H1 (cell line): ENCODE data around the gene ZNF513. TPM values are rescaled to one million over a fixed set of nuclear protein-coding genes. Genes with fewer than 3 reads are reported as not detected.

Experiments used
- CTCF ChIA-PET: fragments of 300-600 bp; sonication (Branson Sonifier 250); formaldehyde crosslinking; loops from one replicate; lab custom pipeline; 2021; ENCODE audit not compliant: partially characterized antibody; lab: Charles Lee
- POLR2A ChIA-PET: fragments of 300-600 bp; sonication (Branson Sonifier 250); formaldehyde crosslinking; loops from one replicate; lab custom pipeline; 2021; ENCODE audit warnings: inconsistent platforms; ENCODE audit not compliant: partially characterized antibody; lab: Charles Lee
- DNase-seq, 2 experiments: peaks; one replicate each; pipeline versions ENCODE4 v3.0.0 to v3.0.0-alpha.2; 2010 to 2022; ENCODE audit warnings: low spot score in 2 of 2, low read depth in 1 of 2, mixed read lengths in 1 of 2
- FAIRE-seq: peaks from 2 replicates; lab custom pipeline; 2011; peaks lifted over from hg19 to GRCh38; lab: Jason Lieb, UNC
- H2AFZ ChIP-seq: 2 replicates; pipeline ENCODE4 v1.8.1; 2012; ENCODE audit warnings: low read length, inconsistent platforms
- H2AK5ac ChIP-seq: 2 replicates; pipeline ENCODE4 v1.6.1; 2013; ENCODE audit warnings: low read depth, low read length
- H2BK120ac ChIP-seq: replicated peaks from 2 replicates; pipeline ENCODE3; 2013; ENCODE audit warnings: low read depth, low read length, inconsistent platforms
- H2BK12ac ChIP-seq: 2 replicates; pipeline ENCODE4 v1.6.1; 2013; ENCODE audit warnings: low read depth, low read length
- H2BK15ac ChIP-seq: 2 replicates; pipeline ENCODE4 v1.6.1; 2013; ENCODE audit warnings: low read length
- H2BK20ac ChIP-seq: 2 replicates; pipeline ENCODE4 v1.6.1; 2013; ENCODE audit warnings: low read length
- H2BK5ac ChIP-seq: 2 replicates; pipeline ENCODE4 v1.6.1; 2013; ENCODE audit warnings: low read depth, low read length
- H3K14ac ChIP-seq: 2 replicates; pipeline ENCODE4 v1.6.1; 2013; ENCODE audit warnings: inconsistent platforms; ENCODE audit not compliant: insufficient read length
- H3K18ac ChIP-seq: 2 replicates; pipeline ENCODE4 v1.6.1; 2013; ENCODE audit warnings: low read length; ENCODE audit errors: extremely low read depth
- H3K23ac ChIP-seq: 2 replicates; pipeline ENCODE4 v1.6.1; 2013; ENCODE audit warnings: inconsistent platforms; ENCODE audit not compliant: insufficient read length
- H3K23me2 ChIP-seq: 2 replicates; pipeline ENCODE4 v1.6.1; 2013; ENCODE audit warnings: low read depth, low read length
- H3K27ac ChIP-seq: 2 replicates; pipeline ENCODE4 v1.6.1; 2011; ENCODE audit warnings: low read depth, low read length, inconsistent platforms
- H3K27me3 ChIP-seq, 4 experiments: replicated peaks in 1 of 4; 1 replicate in 1 of 4; 2 replicates in 3 of 4; pipeline versions ENCODE4 v1.6.1 to v1.8.1; 2011 to 2013; ENCODE audit warnings: low read length in 3 of 4, mild to moderate bottlenecking in 3 of 4, inconsistent platforms in 2 of 4, mixed read lengths in 2 of 4, moderate library complexity in 1 of 4; ENCODE audit not compliant: control insufficient read depth in 3 of 4, insufficient read depth in 3 of 4; ENCODE audit errors: extremely low read depth in 1 of 4
- H3K36me3 ChIP-seq, 4 experiments: 2 replicates each; pipeline versions ENCODE4 v1.6.1 to v1.8.1; 2011 to 2013; ENCODE audit warnings: mild to moderate bottlenecking in 4 of 4, low read length in 3 of 4, moderate library complexity in 2 of 4, control low read depth in 1 of 4, inconsistent platforms in 1 of 4; ENCODE audit not compliant: insufficient read depth in 4 of 4, control insufficient read depth in 2 of 4
- H3K4ac ChIP-seq: replicated peaks from 2 replicates; pipeline ENCODE3; 2013; ENCODE audit warnings: low read length, low read depth, mixed read lengths, inconsistent platforms; ENCODE audit not compliant: insufficient read length
- H3K4me1 ChIP-seq, 4 experiments: replicated peaks in 1 of 4; 1 replicate in 1 of 4; 2 replicates in 3 of 4; pipeline versions ENCODE4 v1.6.1 to v1.8.1; 2011 to 2013; ENCODE audit warnings: low read length in 3 of 4, inconsistent platforms in 2 of 4, mixed read lengths in 1 of 4; ENCODE audit not compliant: insufficient read depth in 4 of 4, control insufficient read depth in 3 of 4
- H3K4me2 ChIP-seq, 2 experiments: 2 replicates each; pipeline versions ENCODE4 v1.6.1 to v1.8.1; 2011 to 2013; ENCODE audit warnings: low read depth in 2 of 2, low read length in 2 of 2, control low read depth in 1 of 2, inconsistent platforms in 1 of 2, mild to moderate bottlenecking in 1 of 2; ENCODE audit not compliant: insufficient read depth in 1 of 2
- H3K4me3 ChIP-seq, 4 experiments: fragments of 200-600, 300-600 bp in 1 of 4; sonication (generic), shearing (Covaris generic), sonication (Bioruptor Twin) in 1 of 4; 2 replicates each; pipeline versions ENCODE4 v1.5.1 to v1.8.1; 2011 to 2016; ENCODE audit warnings: low read length in 4 of 4, low read depth in 3 of 4, control low read depth in 2 of 4, inconsistent platforms in 2 of 4, mild to moderate bottlenecking in 2 of 4, mixed read lengths in 1 of 4, moderate library complexity in 1 of 4; ENCODE audit not compliant: insufficient read depth in 2 of 4; ENCODE audit errors: extremely low read depth in 1 of 4
- H3K56ac ChIP-seq: replicated peaks from 2 replicates; pipeline ENCODE3; 2013; ENCODE audit warnings: low read depth, mild to moderate bottlenecking, mixed read lengths, low read length, inconsistent platforms; ENCODE audit not compliant: insufficient read length
- H3K79me1 ChIP-seq: 2 replicates; pipeline ENCODE4 v1.6.1; 2013; ENCODE audit warnings: low read depth, low read length, control low read depth
- H3K79me2 ChIP-seq, 2 experiments: 2 replicates each; pipeline versions ENCODE4 v1.6.1 to v1.8.1; 2012 to 2013; ENCODE audit warnings: low read length in 2 of 2, mild to moderate bottlenecking in 2 of 2, inconsistent platforms in 1 of 2; ENCODE audit not compliant: insufficient read depth in 2 of 2, control insufficient read depth in 1 of 2
- H3K9ac ChIP-seq, 4 experiments: replicated peaks in 1 of 4; 1 replicate in 1 of 4; 2 replicates in 3 of 4; pipeline versions ENCODE4 v1.6.1 to v1.8.1; 2011 to 2013; ENCODE audit warnings: low read depth in 3 of 4, low read length in 3 of 4, control low read depth in 2 of 4, mild to moderate bottlenecking in 2 of 4, moderate library complexity in 2 of 4, inconsistent platforms in 1 of 4; ENCODE audit errors: extremely low read depth in 1 of 4
- H3K9me3 ChIP-seq, 2 experiments: 2 replicates each; pipeline versions ENCODE4 v1.6.1 to v1.8.1; 2012 to 2013; ENCODE audit warnings: mild to moderate bottlenecking in 2 of 2, moderate library complexity in 2 of 2, control low read depth in 1 of 2, inconsistent platforms in 1 of 2, low read depth in 1 of 2, low read length in 1 of 2, mixed read lengths in 1 of 2; ENCODE audit not compliant: insufficient read depth in 2 of 2
- H4K20me1 ChIP-seq, 2 experiments: replicated peaks in 1 of 2; 2 replicates each; pipeline versions ENCODE3 to v1.8.1; 2011 to 2013; ENCODE audit warnings: inconsistent platforms in 2 of 2, low read length in 2 of 2, mild to moderate bottlenecking in 1 of 2; ENCODE audit not compliant: insufficient read depth in 2 of 2, control insufficient read depth in 1 of 2
- H4K5ac ChIP-seq: 2 replicates; pipeline ENCODE4 v1.6.1; 2013; ENCODE audit warnings: low read length, low read depth, mixed read lengths, inconsistent platforms; ENCODE audit not compliant: insufficient read length
- H4K8ac ChIP-seq: 2 replicates; pipeline ENCODE4 v1.8.0; 2013; ENCODE audit warnings: mild to moderate bottlenecking, moderate library complexity, low read length, inconsistent platforms; ENCODE audit not compliant: insufficient read depth; ENCODE audit errors: extremely low read depth
- H4K91ac ChIP-seq: replicated peaks from 2 replicates; pipeline ENCODE3; 2013; ENCODE audit warnings: low read length, mixed read lengths, inconsistent platforms; ENCODE audit not compliant: insufficient read length
- CBX5 ChIP-seq: fragments of 300-800, 300-1000 bp; sonication (generic); IDR thresholded peaks from 2 replicates; pipeline ENCODE4 v1.7.1; 2016; ENCODE audit warnings: antibody characterized with exemption, low read length, low read depth
- CREB1 ChIP-seq: IDR thresholded peaks from 2 replicates; pipeline ENCODE4 v1.6.1; 2012; ENCODE audit warnings: inconsistent platforms
- FOSL1 ChIP-seq: IDR thresholded peaks from 2 replicates; pipeline ENCODE4 v1.6.1; 2011; ENCODE audit warnings: mild to moderate bottlenecking, low read depth, low read length, moderate library complexity; ENCODE audit not compliant: insufficient read depth
- JUND ChIP-seq: IDR thresholded peaks from 2 replicates; pipeline ENCODE4 v1.6.1; 2011; ENCODE audit warnings: mild to moderate bottlenecking, improper control_type of control experiment, low read length
- KDM1A ChIP-seq: fragments of 200-600, 300-600 bp; sonication (generic); IDR thresholded peaks from 2 replicates; pipeline ENCODE4 v1.7.1; 2016; ENCODE audit warnings: mild to moderate bottlenecking, low read length, borderline replicate concordance
- POLR2AphosphoS5 ChIP-seq: IDR thresholded peaks from 2 replicates; pipeline ENCODE4 v1.6.1; 2011; ENCODE audit warnings: low read depth, low read length
- RAD21 ChIP-seq, 2 experiments: IDR thresholded peaks in 1 of 2; conservative IDR thresholded peaks in 1 of 2; 2 replicates each; pipeline ENCODE4 v1.6.1; 2011; ENCODE audit warnings: low read depth in 2 of 2, low read length in 2 of 2, improper control_type of control experiment in 1 of 2, inconsistent platforms in 1 of 2, mild to moderate bottlenecking in 1 of 2, moderate library complexity in 1 of 2
- SP4 ChIP-seq: IDR thresholded peaks from 2 replicates; pipeline ENCODE4 v1.6.1; 2012; ENCODE audit warnings: low read length, inconsistent platforms
- SRF ChIP-seq: IDR thresholded peaks from 2 replicates; pipeline ENCODE4 v1.6.1; 2011; ENCODE audit warnings: mild to moderate bottlenecking, low read depth, low read length, moderate library complexity
- WGBS, 2 experiments: shearing (Covaris generic) in 1 of 2; methylation state at CpG; one replicate each; pipeline versions ENCODE4 v1.1.6 to v1.1.7; 2013 to 2015; ENCODE audit warnings: low lambda C conversion rate in 2 of 2, mixed read lengths in 2 of 2, inconsistent platforms in 1 of 2, low coverage in 1 of 2, missing lambda C conversion rate in 1 of 2; ENCODE audit not compliant: insufficient replicate concordance in 2 of 2, insufficient coverage in 1 of 2, insufficient read length in 1 of 2; ENCODE audit errors: extremely low coverage in 1 of 2, missing lambda C conversion rate in 1 of 2; 5-methylcytosine and 5-hydroxymethylcytosine counted together
- polyA plus RNA-seq, 7 experiments: library from polyadenylated mRNA; depleted of rRNA in 3 of 7; stranded (reverse) in 5 of 7; unstranded in 2 of 7; fragments of >200 nt in 5 of 7; fragments of 200-250 nt in 2 of 7; gene quantifications; 1 replicate in 5 of 7; 2 replicates in 1 of 7; 4 replicates in 1 of 7; pipeline versions ENCODE4 v1.2.1 to v1.2.3, GENCODE V29; 2011 to 2013; ENCODE audit warnings: missing spikeins in 2 of 7, mixed read lengths in 2 of 7
- total RNA-seq: library from RNA; stranded (reverse); fragmentation: NEBNext Ultra II Directional; extraction: Animal tissue kit (Norgen Biotek cat#: 25700); gene quantifications from 2 replicates; pipeline ENCODE4 v1.2.1, GENCODE V29; 2021
- TF ChIP-seq, protein P1 (sequence below): IDR thresholded peaks from 2 replicates; pipeline ENCODE4 v1.6.1; 2012; ENCODE audit warnings: inconsistent platforms

The ZNF513 gene
- total and polyA plus RNA-seq, 2 of the 8 experiments (the other 6 are each of a cell fraction or from before 2014, with no cell fraction given), result 17.3 to 29.5 TPM

DNA sequence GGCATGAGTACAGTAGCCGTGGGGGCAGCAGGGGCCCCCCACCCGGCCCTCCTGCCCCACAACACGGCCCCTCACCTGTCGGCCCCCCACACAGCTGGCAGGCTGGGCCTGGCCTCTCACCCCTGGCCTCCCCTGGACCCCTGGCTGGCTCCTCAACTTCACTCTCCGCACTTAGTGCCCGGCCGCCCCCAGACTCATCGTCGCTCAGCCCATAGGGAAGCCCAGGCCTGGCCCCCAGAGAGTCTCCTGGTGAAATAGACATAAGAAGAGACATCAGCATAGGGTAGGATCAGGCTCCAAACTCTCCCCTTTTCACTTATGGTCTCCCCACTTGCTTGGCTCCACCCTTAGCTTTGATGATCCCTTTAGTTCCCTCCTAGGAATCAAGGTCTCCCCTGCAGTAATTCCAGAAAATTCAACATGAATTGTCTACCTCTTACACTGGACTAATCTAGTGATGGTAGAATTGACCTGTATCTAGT is 1.7 kb downstream of the ZNF513 start:
- Histone ChIP-seq H2BK20ac (no peak overlapping the region), H3K27me3 (no peaks in the 10 kb centered on the region), H3K23me2 (peaks cover 7% of the 10 kb centered on the region), H4K20me1 (peaks cover 4 to 12% of the 10 kb centered on the region in 2 experiments), H3K79me1 (peaks cover 5% of the 10 kb centered on the region; the same call in 1 of the 2 replicates), H4K5ac (no peak overlapping the region), H3K14ac (no peak overlapping the region), H3K23ac (no peak overlapping the region), H3K36me3 (peaks cover 43 to 68% (median 59%) of the 10 kb centered on the region in 4 experiments), H2BK12ac (no peak overlapping the region), H3K4ac (no peak overlapping the region), H2AK5ac (no peak overlapping the region), H3K4me3 (peak overlapping the region in 2 of 4 experiments; percentile 77 to 96; a peak in 3 of 8 replicates)
- ChIA-PET CTCF (interaction anchor here (0.9 to 1.4 kb wide), 7 partner anchors 8 to 67 kb away, joined by 3 to 9 read pairs (median 3); partner anchors contain the start of gene GTF3C2), POLR2A (interaction anchor here (0.8 to 9.5 kb wide), 15 partner anchors 7 to 250 kb away, joined by 3 to 114 read pairs (median 6); partner anchors contain the start of genes CCDC121, EIF2B4, GPN1 and GTF3C2)
- no peak for FAIRE-seq
- TF ChIP-seq JUND (no peak), RAD21 (IDR thresholded peaks at IDR 0.05 in 1 of 2, conservative IDR thresholded peaks at IDR 0.05 in 1 of 2; ENCODE audit: low read depth in 2 of 2, low read length in 2 of 2) (no peak), CREB1 (no peak), SRF (no peak), FOSL1 (no peak), CBX5 (no peak), KDM1A (no peak), SP4 (no peak), POLR2AphosphoS5 (no peak)
- TF ChIP-seq, protein P1, sequence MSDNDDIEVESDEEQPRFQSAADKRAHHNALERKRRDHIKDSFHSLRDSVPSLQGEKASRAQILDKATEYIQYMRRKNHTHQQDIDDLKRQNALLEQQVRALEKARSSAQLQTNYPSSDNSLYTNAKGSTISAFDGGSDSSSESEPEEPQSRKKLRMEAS, result no peak
- TF ChIP-seq, all 59 proteins: peak for 0
- DNase-seq, result no peak
- no peak overlapping the region for H2BK15ac ChIP-seq
- H3K18ac ChIP-seq, result no peak overlapping the region
- H3K9me3 ChIP-seq, result no peaks in the 10 kb centered on the region
- H3K4me1 ChIP-seq, result peaks cover 0 to 8% (median 2%) of the 10 kb centered on the region in 4 experiments; a peak in 5 of 7 replicates
- peaks cover 0 to 12% of the 10 kb centered on the region in 2 experiments; a peak in 2 of 4 replicates for H3K79me2 ChIP-seq
- no peak overlapping the region for H4K91ac ChIP-seq
- H2AFZ ChIP-seq, result no peak overlapping the region
- peak overlapping the region; percentile 75 for H4K8ac ChIP-seq
- H3K56ac ChIP-seq, result no peak overlapping the region
- no peak overlapping the region for H2BK120ac ChIP-seq
- 96% methylated on average over 9 of the region's 9 CpGs; no CpG with 5 or more reads in 1 of the 2 experiments for WGBS, 2 experiments
- no peak overlapping the region for H3K27ac ChIP-seq
- no peak overlapping the region for H3K9ac ChIP-seq
- H2BK5ac ChIP-seq, result 0 out of 2 replicates have a peak overlapping the region, but pooled peaks have one; percentile 5
- peak overlapping the region; percentile 88 to 96; a peak in 3 of 4 replicates for H3K4me2 ChIP-seq
